HCEC 1CT (cell line): ENCODE measurements around the gene MRPL20.
"Not testable (repeated sequence)": the region's sequence is repeated elsewhere in the genome, so short reads cannot be mapped to it uniquely, and the experiment has no call there.

ENCODE experiments used
- DNase-seq: peaks from one replicate; pipeline ENCODE4 v3.0.0-alpha.2; 2017

Gene MRPL20

GRCh38 chr1:1406821-1407635 is at the start of gene MRPL20:
TSS of gene MRPL20 (minus strand) at chr1:1407293. CDS start at chr1:1407217, 76 bp downstream.
- DNase-seq = peak; percentile 92

- not testable (repeated sequence) for DNase-seq
Measured at GRCh38 chr1:1456683-1457255, 49.7 kb upstream of the MRPL20 start.

GRCh38 chr1:1455934-1456333 is 48.8 kb upstream of the MRPL20 start:
- DNase-seq = not testable (repeated sequence)

GRCh38 chr1:1455366-1455884 is 48.3 kb upstream of the MRPL20 start:
- no peak for DNase-seq

GRCh38 chr1:1454286-1455056 is 47.4 kb upstream of the MRPL20 start:
- not testable (repeated sequence) for DNase-seq

GRCh38 chr1:1452882-1453281 is 45.8 kb upstream of the MRPL20 start:
- no peak for DNase-seq

- DNase-seq = not testable (repeated sequence)
Measured at GRCh38 chr1:1452365-1452739, 45.3 kb upstream of the MRPL20 start.

- no peak for DNase-seq
Measured at GRCh38 chr1:1451696-1452364, 44.7 kb upstream of the MRPL20 start.

GRCh38 chr1:1450616-1451015 is 43.5 kb upstream of the MRPL20 start:
- not testable (repeated sequence) for DNase-seq

GRCh38 chr1:1449099-1449739 is 42.1 kb upstream of the MRPL20 start, which contains the start of gene ATAD3C:
TSS of gene ATAD3C (plus strand) at chr1:1449689. CDS start at chr1:1450684, 995 bp downstream.
- DNase-seq = no peak

- DNase-seq = not testable (repeated sequence)
Measured at GRCh38 chr1:1446631-1447030, 39.5 kb upstream of the MRPL20 start.

GRCh38 chr1:1442069-1442770 is 35.1 kb upstream of the MRPL20 start:
- no peak for DNase-seq

- peak; percentile 20 for DNase-seq
Measured at GRCh38 chr1:1441002-1441888, 34.2 kb upstream of the MRPL20 start.

- DNase-seq = no peak
Measured at GRCh38 chr1:1440262-1441001, 33.3 kb upstream of the MRPL20 start.

GRCh38 chr1:1439546-1440261 is 32.6 kb upstream of the MRPL20 start:
- DNase-seq = no peak

GRCh38 chr1:1438531-1439381 is 31.7 kb upstream of the MRPL20 start:
- no peak for DNase-seq

GRCh38 chr1:1437904-1438376 is 30.8 kb upstream of the MRPL20 start:
- DNase-seq = no peak
